Thyroid gland (tissue), 4 donors: ENCODE data around the gene PIK3CG.

Source experiments
- CTCF ChIP-seq, 6 experiments: fragments of 200-600 bp in 3 of 6; fragments of 450-650 bp in 3 of 6; sonication (generic) in 3 of 6; IDR thresholded peaks; one replicate each; pipeline ENCODE4 v1.5.1; 2016 to 2019; ENCODE audit warnings: antibody characterized with exemption in 6 of 6, mild to moderate bottlenecking in 2 of 6, inconsistent platforms in 1 of 6, moderate library complexity in 1 of 6
- POLR2A ChIP-seq, 2 donors: fragments of 450-650 bp; IDR thresholded peaks; one replicate each; pipeline ENCODE4 v1.6.1; 2017; ENCODE audit warnings: antibody characterized with exemption in 2 of 2, mild to moderate bottlenecking in 2 of 2, moderate library complexity in 1 of 2

- TF ChIP-seq CTCF (IDR thresholded peaks at IDR 0.05) (no peak), POLR2A (IDR thresholded peaks at IDR 0.05) (no peak)
Measured at GRCh38 chr7:106865130-106866041, at the start of gene PIK3CG.
